A673 (cell line): ENCODE measurements around the gene GRIK4. TPM values are rescaled to one million over a fixed set of nuclear protein-coding genes. Genes with fewer than 3 reads are reported as not detected.
"Not testable (repeated sequence)": the region's sequence is repeated elsewhere in the genome, so short reads cannot be mapped to it uniquely, and the experiment has no call there.

ENCODE experiments used
- BruUV-seq: library from RNA; stranded (reverse); fragments of 400-500 nt; replicated peaks from 2 replicates; lab custom pipeline; 2021; lab: Mats Ljungman, UMichigan
- CTCF ChIA-PET: fragments of 300-600 bp; sonication (Branson Sonifier 250); formaldehyde crosslinking; loops from one replicate; lab custom pipeline; 2022; ENCODE audit warnings: antibody characterized with exemption; lab: Charles Lee
- POLR2A ChIA-PET: fragments of 300-600 bp; sonication (Branson Sonifier 250); formaldehyde crosslinking; loops from one replicate; lab custom pipeline; 2022; ENCODE audit warnings: antibody characterized with exemption; ENCODE audit not compliant: low non-redundant PET; lab: Charles Lee
- DNase-seq: peaks from one replicate; pipeline ENCODE4 v3.0.0-alpha.2; 2015; ENCODE audit warnings: low spot score
- H3K27ac ChIP-seq: fragments of 200-600 bp; sonication (generic); 2 replicates; pipeline ENCODE4 v1.5.1; 2016; ENCODE audit warnings: mixed run types, low read depth, mild to moderate bottlenecking, mixed read lengths, antibody characterized with exemption, low read length; ENCODE audit not compliant: poor library complexity, severe bottlenecking
- H3K27me3 ChIP-seq: fragments of 200-600 bp; sonication (generic); replicated peaks from 2 replicates; pipeline ENCODE4 v1.6.1; 2017; ENCODE audit warnings: mixed run types, low read depth, mild to moderate bottlenecking, mixed read lengths, antibody characterized with exemption, low read length; ENCODE audit not compliant: insufficient read depth, poor library complexity
- H3K36me3 ChIP-seq: fragments of 200-600 bp; sonication (generic); 2 replicates; pipeline ENCODE4 v1.6.1; 2016; ENCODE audit warnings: mixed run types, mild to moderate bottlenecking, mixed read lengths, antibody characterized with exemption, low read length; ENCODE audit not compliant: insufficient read depth, poor library complexity, severe bottlenecking
- H3K4me1 ChIP-seq: fragments of 200-600 bp; sonication (generic); 2 replicates; pipeline ENCODE4 v1.6.1; 2017; ENCODE audit warnings: mixed run types, mild to moderate bottlenecking, mixed read lengths, antibody characterized with exemption, low read length; ENCODE audit not compliant: insufficient read depth, poor library complexity, severe bottlenecking
- H3K4me3 ChIP-seq: fragments of 200-600 bp; sonication (generic); 2 replicates; pipeline ENCODE4 v1.5.1; 2016; ENCODE audit warnings: low read depth, mixed run types, mild to moderate bottlenecking, mixed read lengths, low read length; ENCODE audit not compliant: poor library complexity, severe bottlenecking
- H3K9me3 ChIP-seq: fragments of 200-600 bp; sonication (generic); 2 replicates; pipeline ENCODE4 v1.6.1; 2016; ENCODE audit warnings: mixed run types, low read depth, mild to moderate bottlenecking, mixed read lengths, antibody characterized with exemption, low read length; ENCODE audit not compliant: poor library complexity, severe bottlenecking
- EZH2 ChIP-seq: fragments of 200-600 bp; sonication (generic); IDR thresholded peaks from 2 replicates; pipeline ENCODE4 v1.6.1; 2017; ENCODE audit warnings: borderline replicate concordance, low read depth, mild to moderate bottlenecking, mixed read lengths, antibody characterized with exemption, low read length; ENCODE audit not compliant: poor library complexity, severe bottlenecking
- intact Hi-C: fragments of 100-400 bp; cut with micrococcal nuclease; formaldehyde crosslinking; loops from one replicate; pipeline ENCODE4 v1.10.0; 2022; ENCODE audit not compliant: unreplicated experiment
- total RNA-seq: library from RNA; stranded (reverse); gene quantifications from 2 replicates; pipeline ENCODE4 v1.2.3, GENCODE V29; 2021
- TF ChIP-seq, protein P1 (sequence below): fragments of 300-800, 200-600 bp; sonication (generic); conservative IDR thresholded peaks from 2 replicates; pipeline ENCODE4 v1.5.1; 2017; ENCODE audit warnings: low read depth, mild to moderate bottlenecking, antibody characterized with exemption, low read length, moderate library complexity, mixed read lengths

The GRIK4 gene
- total RNA-seq, 1 experiment from 2014 or later, result not detected

GRCh38 chr11:120785576-120785975 is 274.0 kb downstream of the GRIK4 start:
- DNase-seq, result no peak
- TF ChIP-seq EZH2, result no peak
- TF ChIP-seq, protein P1, sequence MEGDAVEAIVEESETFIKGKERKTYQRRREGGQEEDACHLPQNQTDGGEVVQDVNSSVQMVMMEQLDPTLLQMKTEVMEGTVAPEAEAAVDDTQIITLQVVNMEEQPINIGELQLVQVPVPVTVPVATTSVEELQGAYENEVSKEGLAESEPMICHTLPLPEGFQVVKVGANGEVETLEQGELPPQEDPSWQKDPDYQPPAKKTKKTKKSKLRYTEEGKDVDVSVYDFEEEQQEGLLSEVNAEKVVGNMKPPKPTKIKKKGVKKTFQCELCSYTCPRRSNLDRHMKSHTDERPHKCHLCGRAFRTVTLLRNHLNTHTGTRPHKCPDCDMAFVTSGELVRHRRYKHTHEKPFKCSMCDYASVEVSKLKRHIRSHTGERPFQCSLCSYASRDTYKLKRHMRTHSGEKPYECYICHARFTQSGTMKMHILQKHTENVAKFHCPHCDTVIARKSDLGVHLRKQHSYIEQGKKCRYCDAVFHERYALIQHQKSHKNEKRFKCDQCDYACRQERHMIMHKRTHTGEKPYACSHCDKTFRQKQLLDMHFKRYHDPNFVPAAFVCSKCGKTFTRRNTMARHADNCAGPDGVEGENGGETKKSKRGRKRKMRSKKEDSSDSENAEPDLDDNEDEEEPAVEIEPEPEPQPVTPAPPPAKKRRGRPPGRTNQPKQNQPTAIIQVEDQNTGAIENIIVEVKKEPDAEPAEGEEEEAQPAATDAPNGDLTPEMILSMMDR, result no peak
- Histone ChIP-seq H3K4me3 (no peak overlapping the region), H3K9me3 (no peaks in the 10 kb centered on the region), H3K27me3 (peaks cover 66% of the 10 kb centered on the region), H3K27ac (no peak overlapping the region), H3K36me3 (no peaks in the 10 kb centered on the region), H3K4me1 (no peaks in the 10 kb centered on the region)
- CTCF ChIA-PET, result no interaction called here
- no TSS peak for BruUV-seq
- POLR2A ChIA-PET, result no interaction called here
- intact Hi-C loops, result no loop called here

DNA sequence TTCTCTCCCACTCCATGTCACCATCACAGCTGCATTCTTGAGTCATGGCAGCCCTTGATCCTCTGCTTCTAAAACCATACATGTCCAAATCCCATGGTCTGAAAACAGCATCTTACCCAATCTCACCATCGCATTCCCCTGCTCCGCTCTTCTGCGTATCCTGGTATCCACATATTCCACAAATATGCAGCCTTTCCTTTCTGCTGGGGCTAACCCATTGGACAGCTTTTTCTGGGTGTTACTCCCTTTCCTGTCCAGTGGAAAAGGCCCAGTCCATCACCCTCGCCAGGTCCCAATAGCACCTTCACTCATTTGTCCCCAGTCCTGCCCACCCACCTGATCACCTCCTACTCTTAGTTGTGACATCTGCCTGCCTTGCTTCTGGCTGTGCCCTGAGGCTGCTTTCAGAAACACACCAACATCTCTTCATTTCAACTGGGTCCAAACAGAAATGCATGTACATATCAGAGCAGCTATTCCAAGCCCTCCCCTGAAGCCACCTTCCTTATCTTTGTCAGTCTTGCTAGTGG is 274.7 kb downstream of the GRIK4 start:
- Histone ChIP-seq H3K4me3 (no peak overlapping the region), H3K36me3 (no peaks in the 10 kb centered on the region), H3K9me3 (no peaks in the 10 kb centered on the region), H3K4me1 (no peaks in the 10 kb centered on the region), H3K27me3 (peaks cover 71% of the 10 kb centered on the region), H3K27ac (no peak overlapping the region)
- no TSS peak for BruUV-seq
- POLR2A ChIA-PET, result no interaction called here
- TF ChIP-seq, protein P1, result no peak
- TF ChIP-seq EZH2, result no peak
- intact Hi-C loops, result no loop called here
- no peak for DNase-seq
- CTCF ChIA-PET, result no interaction called here

- H3K9me3 ChIP-seq, H3K4me3 ChIP-seq, H3K4me1 ChIP-seq, H3K36me3 ChIP-seq, CTCF ChIA-PET, DNase-seq, POLR2A ChIA-PET, intact Hi-C loops, BruUV-seq, H3K27ac ChIP-seq: not testable (repeated sequence)
- H3K27me3 ChIP-seq, result peaks cover 80% of the 10 kb centered on the region
These were observed 275.7 kb downstream of the GRIK4 start for GRCh38 chr11:120787224-120787623.

- no peak for DNase-seq
- intact Hi-C loops, result no loop called here
- Histone ChIP-seq H3K4me3 (no peak overlapping the region), H3K36me3 (no peaks in the 10 kb centered on the region), H3K27me3 (peaks cover 73% of the 10 kb centered on the region), H3K27ac (no peak overlapping the region), H3K9me3 (no peaks in the 10 kb centered on the region), H3K4me1 (no peaks in the 10 kb centered on the region)
- POLR2A ChIA-PET, result no interaction called here
- CTCF ChIA-PET, result no interaction called here
- no TSS peak for BruUV-seq
- TF ChIP-seq, protein P1, result no peak
- no peak for TF ChIP-seq EZH2
These were observed 277.8 kb downstream of the GRIK4 start for GRCh38 chr11:120789391-120789790.
